DOHH2 (cell line): ENCODE measurements around the gene MAP2K2.

Experiments
- H3F3A ChIP-seq: fragments of 200-600 bp; sonication (generic), shearing (Covaris generic); 2 replicates; pipeline ENCODE4 v1.6.0; 2016; ENCODE audit warnings: antibody characterized with exemption, mild to moderate bottlenecking; ENCODE audit not compliant: control insufficient read depth, insufficient read depth
- H3K27ac ChIP-seq: fragments of 200-600 bp; sonication (generic); 2 replicates; pipeline ENCODE4 v1.5.1; 2014; ENCODE audit warnings: low read depth, mild to moderate bottlenecking, low read length, moderate library complexity
- H3K27me3 ChIP-seq: fragments of 200-600 bp; sonication (generic); 2 replicates; pipeline ENCODE4 v1.6.1; 2014; ENCODE audit warnings: mild to moderate bottlenecking, low read length, mixed read lengths; ENCODE audit not compliant: control insufficient read depth
- H3K36me3 ChIP-seq: fragments of 200-600 bp; sonication (generic); 2 replicates; pipeline ENCODE4 v1.6.1; 2014; ENCODE audit warnings: mild to moderate bottlenecking, low read length, moderate library complexity, mixed read lengths; ENCODE audit not compliant: control insufficient read depth
- H3K4me1 ChIP-seq: fragments of 200-600 bp; sonication (generic); 2 replicates; pipeline ENCODE4 v1.6.1; 2014; ENCODE audit warnings: mild to moderate bottlenecking, low read length, mixed read lengths; ENCODE audit not compliant: control insufficient read depth
- H3K4me2 ChIP-seq: fragments of 200-600 bp; sonication (generic); 2 replicates; pipeline ENCODE4 v1.6.0; 2014; ENCODE audit warnings: mild to moderate bottlenecking, low read length, moderate library complexity
- H3K4me3 ChIP-seq: fragments of 200-600 bp; sonication (generic); 2 replicates; pipeline ENCODE4 v1.5.1; 2014; ENCODE audit warnings: mild to moderate bottlenecking, low read length, mixed read lengths
- H3K79me2 ChIP-seq: fragments of 200-600 bp; sonication (generic); 2 replicates; pipeline ENCODE4 v1.6.1; 2014; ENCODE audit warnings: mild to moderate bottlenecking, low read length, mixed read lengths; ENCODE audit not compliant: control insufficient read depth
- H3K9me2 ChIP-seq: fragments of 200-600 bp; sonication (generic); replicated peaks from 2 replicates; pipeline ENCODE4 v1.6.1; 2014; ENCODE audit warnings: mild to moderate bottlenecking, low read length, mixed read lengths; ENCODE audit not compliant: control insufficient read depth
- H3K9me3 ChIP-seq: fragments of 200-600 bp; sonication (generic); 2 replicates; pipeline ENCODE4 v1.6.1; 2014; ENCODE audit warnings: antibody characterized with exemption, low read length, mixed read lengths; ENCODE audit not compliant: control insufficient read depth, insufficient read depth
- H4K20me1 ChIP-seq: fragments of 200-600 bp; sonication (generic); 2 replicates; pipeline ENCODE4 v1.6.0; 2014; ENCODE audit warnings: low read depth, mild to moderate bottlenecking, antibody characterized with exemption, low read length, moderate library complexity; ENCODE audit not compliant: control insufficient read depth, insufficient read depth
- EZH2phosphoT487 ChIP-seq: fragments of 200-600 bp; sonication (generic); IDR thresholded peaks from 2 replicates; pipeline ENCODE4 v1.6.1; 2017; ENCODE audit warnings: borderline replicate concordance, mild to moderate bottlenecking, antibody characterized with exemption, low read length, moderate library complexity, mixed read lengths
- TF ChIP-seq, protein P1 (sequence below): fragments of 200-600 bp; sonication (generic); IDR thresholded peaks from one replicate; pipeline ENCODE4 v1.5.1; 2014; ENCODE audit warnings: antibody characterized with exemption, mild to moderate bottlenecking, low read depth, low read length; ENCODE audit not compliant: poor library complexity, severe bottlenecking

MAP2K2 gene

GRCh38 chr19:4088975-4089374 is 34.9 kb downstream of the MAP2K2 start:
- Histone ChIP-seq H3K4me1 (peaks cover 7% of the 10 kb centered on the region), H3F3A (no peaks in the 10 kb centered on the region), H3K27me3 (no peaks in the 10 kb centered on the region), H3K4me2 (no peak overlapping the region), H3K36me3 (peaks cover 16% of the 10 kb centered on the region; the same call in 1 of the 2 replicates), H3K9me3 (no peaks in the 10 kb centered on the region), H3K27ac (no peak overlapping the region), H4K20me1 (no peaks in the 10 kb centered on the region), H3K79me2 (no peaks in the 10 kb centered on the region), H3K9me2 (no peaks in the 10 kb centered on the region), H3K4me3 (no peak overlapping the region)
- TF ChIP-seq, protein P1, sequence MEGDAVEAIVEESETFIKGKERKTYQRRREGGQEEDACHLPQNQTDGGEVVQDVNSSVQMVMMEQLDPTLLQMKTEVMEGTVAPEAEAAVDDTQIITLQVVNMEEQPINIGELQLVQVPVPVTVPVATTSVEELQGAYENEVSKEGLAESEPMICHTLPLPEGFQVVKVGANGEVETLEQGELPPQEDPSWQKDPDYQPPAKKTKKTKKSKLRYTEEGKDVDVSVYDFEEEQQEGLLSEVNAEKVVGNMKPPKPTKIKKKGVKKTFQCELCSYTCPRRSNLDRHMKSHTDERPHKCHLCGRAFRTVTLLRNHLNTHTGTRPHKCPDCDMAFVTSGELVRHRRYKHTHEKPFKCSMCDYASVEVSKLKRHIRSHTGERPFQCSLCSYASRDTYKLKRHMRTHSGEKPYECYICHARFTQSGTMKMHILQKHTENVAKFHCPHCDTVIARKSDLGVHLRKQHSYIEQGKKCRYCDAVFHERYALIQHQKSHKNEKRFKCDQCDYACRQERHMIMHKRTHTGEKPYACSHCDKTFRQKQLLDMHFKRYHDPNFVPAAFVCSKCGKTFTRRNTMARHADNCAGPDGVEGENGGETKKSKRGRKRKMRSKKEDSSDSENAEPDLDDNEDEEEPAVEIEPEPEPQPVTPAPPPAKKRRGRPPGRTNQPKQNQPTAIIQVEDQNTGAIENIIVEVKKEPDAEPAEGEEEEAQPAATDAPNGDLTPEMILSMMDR = no peak
- no peak for TF ChIP-seq EZH2phosphoT487

- no peaks in the 10 kb centered on the region for H3K27me3 ChIP-seq
- H3K79me2 ChIP-seq = no peaks in the 10 kb centered on the region
- H3K27ac ChIP-seq = no peak overlapping the region
- no peak overlapping the region for H3K4me2 ChIP-seq
- H3K4me3 ChIP-seq = no peak overlapping the region
- H3K9me3 ChIP-seq = no peaks in the 10 kb centered on the region
- H3F3A ChIP-seq = no peaks in the 10 kb centered on the region
- H3K36me3 ChIP-seq = peaks cover 16% of the 10 kb centered on the region; the same call in 1 of the 2 replicates
- TF ChIP-seq EZH2phosphoT487 = no peak
- TF ChIP-seq, protein P1 = no peak
- peaks cover 8% of the 10 kb centered on the region for H3K4me1 ChIP-seq
- no peaks in the 10 kb centered on the region for H4K20me1 ChIP-seq
- H3K9me2 ChIP-seq = no peaks in the 10 kb centered on the region
Observed at GRCh38 chr19:4087787-4088679, 35.9 kb downstream of the MAP2K2 start.

GRCh38 chr19:4086411-4086867 is 37.5 kb downstream of the MAP2K2 start:
- Histone ChIP-seq H3K4me2 (no peak overlapping the region), H3K4me1 (peaks cover 8% of the 10 kb centered on the region), H3K9me3 (no peaks in the 10 kb centered on the region), H3K79me2 (no peaks in the 10 kb centered on the region), H3K9me2 (no peaks in the 10 kb centered on the region), H3K27ac (no peak overlapping the region), H3K36me3 (peaks cover 12% of the 10 kb centered on the region; the same call in 1 of the 2 replicates), H3F3A (no peaks in the 10 kb centered on the region), H3K27me3 (no peaks in the 10 kb centered on the region), H4K20me1 (no peaks in the 10 kb centered on the region), H3K4me3 (no peak overlapping the region)
- no peak for TF ChIP-seq EZH2phosphoT487
- TF ChIP-seq, protein P1 = no peak
